HG03460 (cell line): Measurements from ENCODE around the gene STPG3.

ENCODE experiments used
- ATAC-seq: cut with Tn5 transposase; IDR thresholded peaks from one replicate; pipeline ENCODE4 v1.9.1; 2021; ENCODE audit not compliant: unreplicated experiment

STPG3 gene

DNA sequence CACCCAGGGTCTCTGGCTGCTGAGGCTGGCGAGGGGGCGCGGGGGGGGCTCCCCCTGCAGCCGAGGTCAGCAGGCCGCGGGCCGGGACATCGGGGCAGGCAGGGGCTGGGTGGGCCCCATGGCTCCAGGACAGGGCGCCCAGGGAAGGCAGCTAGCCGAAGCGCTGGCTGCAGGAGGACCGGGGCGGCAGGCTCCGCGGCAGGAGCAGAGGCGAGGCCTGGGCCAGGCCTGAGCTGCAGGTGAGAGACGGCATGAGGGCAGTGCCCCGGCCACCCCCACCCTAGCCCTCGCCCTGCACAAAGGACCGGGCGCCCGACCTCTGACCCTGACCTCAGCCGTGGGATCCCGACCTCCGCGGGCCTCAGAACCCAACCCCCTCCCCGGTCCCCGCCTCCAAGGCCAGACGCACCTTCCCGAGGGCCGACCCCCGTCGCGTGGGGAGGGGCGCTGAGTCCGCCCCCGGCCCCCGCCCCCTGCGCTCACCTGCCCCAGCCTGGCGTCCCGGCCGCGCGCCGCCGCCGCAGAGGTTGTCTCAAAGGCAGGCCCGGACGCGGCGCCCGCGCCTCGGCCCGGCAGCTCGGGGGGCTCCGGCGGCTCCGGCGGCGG, 29.5 kb upstream of the STPG3 start:
- ATAC-seq, result no peak

DNA sequence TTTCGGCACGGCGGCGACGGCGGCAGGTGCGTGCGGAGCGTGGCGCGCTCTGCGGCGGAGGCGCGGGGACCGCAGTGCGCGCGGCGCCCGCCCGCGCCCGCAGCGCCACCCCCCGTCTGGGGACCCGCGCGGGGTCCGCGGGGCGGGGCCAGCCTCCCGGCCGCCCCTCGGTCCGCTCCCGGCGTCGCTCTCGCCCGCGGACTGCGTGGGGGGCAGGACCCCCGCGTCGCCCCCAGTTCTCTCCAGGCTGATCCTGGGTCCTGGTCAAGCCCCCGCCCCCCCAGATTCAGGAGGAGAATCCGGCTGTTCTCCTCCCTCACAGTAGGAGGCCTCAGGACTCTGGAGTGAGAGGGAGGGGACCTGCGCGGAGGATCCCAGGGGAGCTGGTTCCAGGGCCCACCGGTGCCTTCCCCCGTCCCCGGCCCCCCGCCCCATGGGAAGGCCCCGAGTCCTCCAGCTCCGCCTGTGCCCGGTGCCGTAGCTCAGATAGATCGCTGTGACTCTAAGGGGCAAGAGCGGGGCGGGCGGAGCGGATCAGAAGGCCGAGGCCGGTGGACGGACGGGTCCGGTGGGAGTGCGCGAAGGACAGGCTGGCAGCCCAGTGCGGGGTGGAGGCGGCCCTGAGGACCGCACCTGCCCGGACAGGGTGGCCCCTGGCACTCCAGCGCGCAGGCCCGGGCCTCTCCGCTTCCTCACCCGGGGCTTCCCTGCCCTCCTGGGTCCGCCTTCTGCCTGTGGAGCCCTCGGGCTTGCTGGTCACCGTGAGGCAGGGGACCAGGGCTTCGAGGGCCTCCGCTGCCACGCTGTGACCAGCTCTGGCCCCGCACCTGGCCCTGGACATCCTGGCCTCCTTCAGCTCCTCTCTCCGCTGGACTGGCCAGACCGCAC, 28.7 kb upstream of the STPG3 start, which contains the start of gene RNF208:
TSS of gene RNF208 (minus strand) at position 51 of the 888 bp plus-strand sequence. CDS start 1,028 bp downstream, outside the sequence.
- no peak for ATAC-seq

DNA sequence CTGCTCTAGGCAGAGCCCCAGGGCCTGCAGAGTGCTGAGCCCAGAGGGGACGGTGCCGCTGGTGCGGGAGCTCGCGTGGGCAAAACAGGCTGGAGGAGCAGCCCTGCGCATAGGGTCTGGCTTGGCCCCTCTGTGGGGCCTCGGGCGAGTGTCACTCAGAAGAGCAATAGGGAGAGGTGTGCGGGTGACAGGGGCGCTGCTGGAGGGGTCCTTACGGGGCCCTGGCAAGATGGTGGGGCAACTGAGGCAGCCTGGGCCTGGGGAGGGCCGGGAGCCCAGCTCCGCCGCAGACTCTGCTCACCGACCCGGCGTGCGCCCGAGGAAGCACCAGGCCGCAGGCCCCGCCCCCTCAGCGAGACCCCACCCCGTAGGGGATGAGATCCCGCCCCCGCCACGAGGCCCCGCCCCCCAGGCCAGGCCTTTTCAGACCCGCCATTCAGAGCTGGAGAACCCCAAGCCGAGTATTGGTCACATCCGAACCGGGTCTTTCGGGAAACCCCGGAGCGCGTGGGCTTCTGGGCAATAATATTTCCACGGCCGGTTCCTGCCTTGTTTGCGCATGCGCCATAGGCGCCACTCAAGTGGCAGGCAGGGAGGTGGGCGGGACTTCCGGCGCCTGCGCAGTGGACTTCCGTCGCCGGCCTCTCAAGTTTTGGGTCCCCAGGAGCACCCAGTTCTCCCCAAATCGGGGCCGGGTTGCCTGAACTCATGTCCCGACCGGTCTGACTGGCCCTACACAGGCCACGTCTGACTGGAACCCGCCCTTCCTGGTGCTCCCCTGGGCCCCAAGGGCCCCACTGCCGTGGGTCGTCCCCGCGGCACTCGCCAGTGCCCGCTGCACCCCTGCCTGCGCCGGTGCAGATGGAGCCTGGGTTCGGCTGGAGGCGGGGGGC, 27.8 kb upstream of the STPG3 start:
- ATAC-seq, result peak; percentile 65

DNA sequence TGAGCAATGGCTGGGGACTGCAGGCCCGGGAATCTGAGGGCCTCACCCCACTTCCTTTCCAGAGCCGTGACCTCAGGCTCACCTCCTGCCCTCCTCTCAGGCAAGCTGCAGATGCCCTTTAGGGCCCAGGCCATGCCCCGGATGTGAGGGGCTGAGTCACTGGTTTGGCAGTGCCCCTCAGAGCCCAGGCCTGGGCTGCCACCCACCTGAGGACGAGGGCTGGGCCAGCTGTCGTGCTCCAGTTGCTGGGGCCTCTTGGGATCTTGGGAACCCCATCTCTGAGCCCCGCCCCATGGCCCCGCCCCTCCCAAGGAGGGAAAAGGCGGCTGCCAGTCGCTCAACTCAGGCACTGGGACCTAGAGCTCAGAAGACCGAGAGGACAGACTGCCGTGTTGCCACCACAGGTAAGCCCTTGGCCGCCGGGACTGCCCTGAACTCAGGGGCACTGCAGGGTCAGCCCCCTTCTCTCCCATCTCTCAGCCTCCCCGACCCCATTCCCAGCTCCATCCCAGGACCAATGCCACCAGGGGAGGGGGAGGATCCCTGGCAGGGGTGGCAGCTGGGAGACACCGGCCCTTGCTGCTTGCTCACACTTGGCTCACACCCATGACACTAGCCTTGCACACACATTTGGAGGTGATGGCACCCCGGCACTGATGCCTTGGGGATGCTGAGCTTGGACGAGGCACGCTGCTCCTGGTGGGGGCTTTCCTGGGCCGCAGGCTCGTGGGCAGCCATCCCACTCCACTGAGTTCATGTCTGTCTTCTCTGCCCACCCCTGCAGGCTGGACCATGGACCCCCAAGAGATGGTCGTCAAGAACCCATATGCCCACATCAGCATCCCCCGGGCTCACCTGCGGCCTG, 26.0 kb upstream of the STPG3 start, which contains the start of gene CYSRT1:
TSS of gene CYSRT1 (plus strand) at position 345 of the 865 bp plus-strand sequence. CDS start at position 793, 448 bp downstream.
- ATAC-seq, result no peak

DNA sequence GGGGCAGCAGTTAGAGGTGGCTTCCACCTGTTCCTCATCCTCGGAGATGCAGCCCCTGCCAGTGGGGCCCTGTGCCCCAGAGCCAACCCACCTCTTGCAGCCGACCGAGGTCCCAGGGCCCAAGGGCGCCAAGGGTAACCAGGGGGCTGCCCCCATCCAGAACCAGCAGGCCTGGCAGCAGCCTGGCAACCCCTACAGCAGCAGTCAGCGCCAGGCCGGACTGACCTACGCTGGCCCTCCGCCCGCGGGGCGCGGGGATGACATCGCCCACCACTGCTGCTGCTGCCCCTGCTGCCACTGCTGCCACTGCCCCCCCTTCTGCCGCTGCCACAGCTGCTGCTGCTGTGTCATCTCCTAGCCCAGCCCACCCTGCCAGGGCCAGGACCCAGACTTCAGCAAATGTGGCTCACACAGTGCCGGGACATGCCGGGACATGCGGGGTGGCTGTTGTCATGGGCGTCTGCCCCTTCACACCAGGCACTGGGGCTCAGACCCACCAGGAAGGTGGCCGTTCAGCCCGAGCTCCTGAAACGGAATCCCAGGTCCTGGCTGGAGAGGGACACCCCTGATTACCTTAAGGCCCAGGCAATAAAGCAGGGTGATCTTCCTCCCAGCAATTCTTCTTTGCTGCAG, 25.3 kb upstream of the STPG3 start:
- ATAC-seq, result no peak

DNA sequence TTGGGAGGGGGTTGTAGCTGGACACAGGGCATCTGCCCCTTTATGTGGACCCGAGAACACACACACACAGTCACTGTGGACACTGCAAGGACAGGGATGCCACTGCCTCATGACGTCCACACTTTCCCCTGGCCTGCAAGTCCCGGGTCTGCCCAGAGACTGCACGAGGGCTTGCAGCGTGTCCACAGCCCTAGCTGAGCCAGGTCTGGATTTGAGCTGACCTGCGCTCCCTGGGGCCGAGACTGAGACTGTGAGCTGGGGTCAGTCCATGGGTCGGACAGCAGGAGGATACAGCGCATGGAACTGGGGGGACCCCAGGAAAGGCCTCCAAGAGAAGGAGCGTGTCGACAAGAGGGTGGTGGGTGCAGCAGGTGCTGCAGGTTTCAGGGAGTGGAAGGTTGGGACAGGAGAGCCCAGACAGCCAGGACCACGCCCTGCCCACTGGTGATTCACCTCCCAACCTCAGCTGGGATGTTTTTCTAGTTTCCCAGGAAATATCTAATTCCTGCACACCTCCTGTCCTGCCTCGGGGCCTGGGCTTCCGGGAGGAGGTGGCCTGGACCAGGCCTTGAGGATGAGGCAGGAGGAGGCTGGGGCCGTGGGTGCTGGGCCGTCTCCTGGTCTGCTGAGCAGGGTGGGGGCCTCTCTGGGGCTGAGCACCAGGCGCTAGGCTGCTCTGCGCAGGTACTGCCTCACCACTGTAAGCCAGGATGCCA, 24.6 kb upstream of the STPG3 start:
- ATAC-seq, result no peak

DNA sequence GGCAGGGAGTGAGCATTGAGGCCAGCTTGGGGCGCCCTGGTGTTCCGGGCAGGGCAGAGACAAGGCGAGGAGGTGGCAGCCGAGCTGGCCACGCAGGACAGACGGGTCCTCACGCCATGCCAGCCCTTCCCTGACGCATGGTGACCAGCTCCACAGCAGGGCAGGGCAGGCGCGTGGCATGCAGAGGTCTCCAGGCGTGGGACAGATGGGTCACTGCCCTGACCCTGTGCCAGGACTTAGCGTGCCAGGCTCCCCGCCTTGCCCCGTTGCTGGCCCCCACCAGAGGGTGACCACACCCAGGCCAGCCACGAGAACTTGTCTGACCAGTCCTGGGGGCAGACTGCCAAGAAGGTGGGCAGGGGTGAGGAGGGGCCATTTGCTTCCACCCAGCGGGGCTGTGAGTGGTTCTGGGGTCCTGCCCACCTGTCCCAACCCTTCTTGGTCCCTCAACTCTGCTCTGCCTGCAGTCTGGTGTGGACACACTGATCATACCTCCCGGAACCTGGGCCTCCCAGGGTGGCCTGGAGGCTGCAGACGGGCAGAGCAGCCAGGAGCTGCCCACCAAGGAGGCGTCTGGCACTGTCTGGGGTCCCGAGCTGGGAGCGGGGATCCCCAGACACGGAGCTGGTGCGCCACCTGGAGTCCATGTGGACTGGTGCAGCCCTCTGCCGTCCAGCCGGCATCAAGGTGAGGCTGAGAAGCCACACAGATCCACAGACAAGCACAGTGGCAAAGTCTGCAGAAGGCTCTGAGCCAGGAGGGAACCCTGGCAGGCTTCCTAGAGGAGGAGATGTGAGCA, 23.8 kb upstream of the STPG3 start, which contains the start of gene RNF224:
TSS of gene RNF224 (plus strand) at position 449 of the 799 bp plus-strand sequence. CDS start 834 bp downstream, outside the sequence.
- no peak for ATAC-seq

DNA sequence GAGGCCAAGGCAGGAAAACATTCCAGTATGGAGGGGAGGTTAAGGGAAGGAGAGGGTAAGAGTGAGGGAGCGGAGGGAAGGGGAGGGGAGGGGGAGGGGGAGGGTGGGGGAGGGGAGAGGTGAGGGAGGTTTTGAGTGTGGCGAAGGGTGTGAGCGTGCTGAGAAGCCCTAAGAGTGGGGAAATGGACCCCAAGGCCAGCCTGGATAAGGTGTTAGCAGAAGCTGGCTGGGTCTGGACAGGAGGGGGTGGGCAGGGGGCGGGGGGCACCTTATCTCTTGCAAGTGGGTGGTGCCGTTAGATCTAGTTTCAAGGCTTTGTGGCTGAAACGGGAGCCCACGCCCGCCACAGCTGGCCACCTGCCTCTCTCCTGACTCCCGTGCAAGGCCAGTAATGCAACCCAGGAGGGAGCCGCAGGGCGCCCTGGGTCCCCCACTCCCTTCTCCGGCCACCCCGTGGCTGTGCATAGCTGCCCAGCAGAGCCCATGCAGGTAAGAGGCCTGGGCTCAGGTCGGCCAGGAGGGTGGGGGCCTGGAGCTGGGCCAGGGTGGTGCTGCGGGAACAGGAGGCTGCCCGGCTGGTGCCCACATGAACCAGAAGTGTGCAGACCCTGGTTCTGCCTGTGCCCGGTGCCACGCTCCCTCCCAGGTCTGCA, 23.1 kb upstream of the STPG3 start:
- no peak for ATAC-seq

DNA sequence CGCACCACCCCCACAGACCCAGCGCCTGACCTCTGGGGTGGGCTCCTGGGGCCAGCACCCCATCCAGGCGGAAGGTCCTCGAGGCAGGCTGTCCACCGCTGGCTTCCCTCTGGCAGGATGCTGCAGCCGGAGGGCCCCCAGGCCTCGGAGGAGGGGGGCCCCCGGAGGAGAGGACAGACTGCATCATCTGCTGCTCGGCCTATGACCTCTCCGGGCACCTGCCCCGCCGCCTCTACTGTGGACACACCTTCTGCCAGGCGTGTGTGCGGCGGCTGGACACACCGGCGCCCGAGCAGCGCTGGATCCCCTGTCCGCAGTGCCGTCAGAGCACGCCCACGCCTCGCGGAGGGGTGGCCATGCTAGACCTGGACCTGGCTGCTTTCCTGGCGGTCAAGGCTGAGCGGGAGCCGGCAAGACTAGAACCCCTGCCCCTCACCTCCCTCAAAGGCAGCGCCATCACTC, 22.5 kb upstream of the STPG3 start:
- ATAC-seq, result no peak

DNA sequence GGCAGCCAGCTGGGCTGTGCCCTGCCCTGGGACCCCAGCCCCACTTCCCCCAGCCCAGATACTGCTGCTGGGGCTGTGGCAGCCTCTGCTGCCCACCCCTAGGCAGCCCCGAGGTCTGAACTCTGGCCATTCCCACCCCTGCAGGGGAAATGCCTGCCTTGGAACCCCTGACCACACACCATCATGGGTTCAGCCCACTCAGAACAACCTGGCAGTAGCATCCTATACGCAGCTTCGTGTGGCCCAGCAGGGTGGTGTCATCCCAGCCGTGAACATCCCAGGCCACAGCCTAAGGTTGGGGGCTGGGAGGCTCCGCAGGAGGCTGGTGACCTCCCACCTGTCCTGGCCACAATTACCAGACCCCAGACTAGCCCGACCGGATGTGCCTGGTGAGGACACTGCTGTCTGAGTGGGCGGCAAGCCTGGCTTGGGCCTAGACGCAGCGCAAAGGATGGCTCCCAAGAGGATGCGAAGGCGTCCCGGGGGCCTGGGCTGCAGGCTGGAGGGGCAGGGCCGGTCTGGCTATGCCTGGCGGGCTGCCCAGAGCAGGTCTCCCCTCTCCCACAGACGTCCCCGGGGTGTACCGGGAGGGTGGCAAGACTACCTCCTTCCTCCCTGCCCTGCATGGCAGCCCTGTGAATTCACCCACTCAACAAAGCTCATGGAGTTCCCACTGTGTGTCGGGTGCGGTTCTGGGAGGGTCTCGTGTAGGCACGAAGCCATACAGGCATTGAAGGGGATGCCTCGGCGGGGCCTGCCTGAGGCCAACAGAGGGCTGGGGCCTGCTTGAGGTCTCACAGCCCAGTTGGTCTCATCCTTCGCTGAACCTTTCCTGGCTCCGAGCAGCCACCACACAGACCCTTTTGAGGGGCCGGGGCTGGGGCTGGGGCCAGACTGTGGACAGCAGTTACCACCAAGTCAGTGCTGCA, 21.9 kb upstream of the STPG3 start:
- no peak for ATAC-seq

DNA sequence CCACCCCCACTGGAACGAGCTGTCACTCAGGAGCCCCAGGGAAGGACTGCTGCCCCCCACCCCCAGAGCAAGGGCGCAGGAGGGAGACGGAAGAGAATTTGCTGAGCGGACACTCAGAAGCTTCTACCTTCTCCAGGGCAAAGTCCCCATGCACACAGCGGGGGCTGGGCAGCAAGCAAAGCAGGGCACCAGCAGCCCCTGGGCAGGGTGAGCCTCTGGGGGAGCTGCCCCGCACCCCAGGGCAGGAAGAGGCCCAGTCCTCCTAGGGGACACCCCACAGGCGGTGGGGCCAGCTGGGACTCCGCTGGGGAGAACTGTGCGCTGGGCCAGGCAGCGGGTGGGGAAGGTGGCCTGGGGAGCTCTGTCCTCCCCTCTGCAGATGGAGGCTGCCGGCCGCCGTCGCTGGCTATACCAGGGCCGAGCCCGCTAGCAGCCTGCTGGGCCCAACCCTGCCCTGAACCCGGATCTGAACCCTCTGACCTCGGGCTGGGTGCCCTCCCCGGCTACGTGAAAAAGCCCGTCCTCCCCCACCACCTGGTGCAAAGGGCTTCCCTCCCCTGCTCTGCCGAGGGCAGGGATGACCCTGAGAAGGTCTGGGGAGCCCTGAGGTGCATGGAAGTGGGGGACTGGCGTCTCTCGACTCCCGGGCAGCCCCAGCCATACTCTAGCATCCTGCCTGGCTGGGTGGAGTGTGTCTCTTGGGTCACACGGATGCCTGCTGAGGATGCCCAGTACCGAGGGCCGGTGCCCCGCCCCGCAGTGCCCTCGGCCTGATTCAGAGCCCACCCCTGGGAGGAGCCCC, 21.0 kb upstream of the STPG3 start:
- ATAC-seq, result no peak

DNA sequence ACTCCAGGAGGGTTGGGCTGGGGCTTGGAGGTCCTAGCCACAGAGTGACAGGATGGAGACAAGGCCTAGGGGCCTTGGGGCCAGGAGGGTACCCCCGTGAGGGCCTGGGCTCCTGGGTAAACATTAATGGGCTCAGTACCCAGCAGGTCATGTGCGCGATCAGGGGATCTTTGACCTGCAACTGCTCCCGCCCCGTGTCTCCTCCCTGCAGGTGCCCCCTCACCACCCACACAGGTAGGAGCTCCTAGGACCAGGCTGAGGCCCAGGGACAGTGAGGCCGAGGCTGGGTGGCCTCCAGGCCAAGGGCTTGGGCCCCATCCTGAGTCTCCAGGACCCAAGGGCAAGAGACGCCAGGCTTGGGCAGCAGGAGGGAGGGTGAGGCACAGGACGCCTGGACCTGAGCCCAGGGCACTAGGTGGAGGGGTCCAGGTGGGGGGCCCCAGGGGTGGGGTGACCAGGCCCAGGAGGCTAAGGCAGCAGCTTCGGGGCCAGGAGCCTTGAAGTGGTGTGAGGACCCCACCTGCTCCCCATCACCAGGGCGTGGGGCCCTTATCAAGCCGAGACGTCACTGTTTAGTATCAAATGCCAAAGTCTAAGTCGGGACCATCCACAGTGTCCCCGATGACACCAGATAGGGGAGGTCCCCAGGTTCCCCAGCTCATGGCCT, 20.2 kb upstream of the STPG3 start, which contains the start of gene SLC34A3:
TSS of gene SLC34A3 (plus strand) at position 197 of the 667 bp plus-strand sequence. CDS start 802 bp downstream, outside the sequence.
- no peak for ATAC-seq

DNA sequence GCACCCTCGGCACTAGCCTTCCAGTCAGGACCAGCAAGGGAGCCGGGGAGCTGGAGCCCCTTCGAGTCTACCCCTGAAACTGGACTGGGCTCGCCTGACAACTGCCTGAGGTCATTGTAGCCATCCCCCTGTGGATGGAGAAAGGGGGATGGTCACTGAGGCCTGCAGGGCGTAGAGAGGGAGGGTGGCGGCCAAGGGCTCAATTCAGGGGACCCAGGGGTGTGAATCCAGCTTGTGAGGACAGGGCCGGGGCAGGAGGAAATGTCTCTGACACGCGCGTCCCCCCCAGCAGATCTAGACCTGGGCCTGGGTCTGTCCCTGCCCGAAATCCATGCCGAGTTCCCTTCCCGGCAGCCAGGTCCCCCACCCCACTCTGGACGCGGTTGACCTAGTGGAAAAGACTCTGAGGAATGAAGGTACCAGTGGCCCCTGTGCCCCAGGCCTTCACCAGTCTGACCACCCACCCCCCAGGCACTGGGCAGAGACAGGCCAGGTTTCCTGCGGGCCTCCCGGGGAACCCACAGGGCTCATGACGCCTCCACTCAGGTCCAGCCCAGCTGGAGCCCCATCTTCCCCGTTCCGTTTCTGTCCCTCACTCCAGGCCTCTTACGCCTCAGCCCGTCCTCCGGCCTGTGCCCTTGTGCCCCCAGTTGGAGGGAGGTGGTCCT, 19.6 kb upstream of the STPG3 start:
- no peak for ATAC-seq

DNA sequence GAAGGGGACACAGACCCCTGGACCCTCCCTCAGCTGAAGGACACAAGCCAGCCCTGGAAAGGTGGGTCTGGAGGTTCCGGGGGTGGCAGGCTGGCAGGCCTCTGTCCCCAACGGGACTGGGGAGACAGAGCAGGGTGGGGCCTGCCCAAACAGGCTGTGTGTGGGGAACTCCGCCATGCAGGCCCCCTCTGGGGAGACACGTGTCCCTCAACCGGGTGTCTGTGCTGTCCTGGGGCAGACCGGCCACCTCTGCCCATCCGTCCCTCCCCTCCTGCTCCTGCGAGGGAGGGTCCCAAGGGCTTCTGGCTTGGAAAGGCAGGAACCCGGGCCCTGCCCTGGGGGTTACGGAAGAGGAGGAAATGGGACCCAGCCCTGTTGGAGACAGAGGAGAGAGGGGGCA, 19.0 kb upstream of the STPG3 start:
- ATAC-seq, result no peak
